ENCODE measurements around the gene HOXB3. TPM values are rescaled to one million over a fixed set of nuclear protein-coding genes. Genes with fewer than 3 reads are reported as not detected.

Gene HOXB3
- polyA plus RNA-seq, 1 of the 3 experiments (the other 2 are of a cell fraction), result 0.46 TPM

GRCh38 chr17:48520631-48521079 lies 69.4 kb downstream of the HOXB3 start:
- 6% methylated on average over 1 of the region's 1 CpG for WGBS (ENCODE audit: low lambda C conversion rate)
- Histone ChIP-seq H3K4me1 (ENCODE audit: control insufficient read depth in 1 of 2, insufficient read depth in 2 of 2, low read depth in 1 of 2, low read length in 1 of 2) (no peaks in the 10 kb centered on the region), H3K9ac (no peak overlapping the region), H3K4me2 (no peak overlapping the region), H3F3A (replicated peaks; ENCODE audit: insufficient read depth) (no peaks in the 10 kb centered on the region), H3K27me3 (ENCODE audit: insufficient read depth) (peaks cover 98% of the 10 kb centered on the region), H3K79me2 (ENCODE audit: insufficient read depth) (no peaks in the 10 kb centered on the region), H3K36me3 (replicated peaks in 1 of 2; ENCODE audit: control insufficient read depth in 1 of 2, insufficient read depth in 2 of 2, low read length in 1 of 2) (no peaks in the 10 kb centered on the region), H4K20me1 (ENCODE audit: insufficient read depth) (no peaks in the 10 kb centered on the region), H3K4me3 (ENCODE audit: low read depth in 2 of 2, low read length in 1 of 2) (no peak overlapping the region), H3K27ac (ENCODE audit: low read depth in 2 of 2, low read length in 1 of 2) (no peak overlapping the region), H3K9me3 (no peaks in the 10 kb centered on the region), H2AFZ (ENCODE audit: low read depth) (no peak overlapping the region), H3K9me2 (no peaks in the 10 kb centered on the region)
- TF ChIP-seq CHD2 (IDR thresholded peaks at IDR 0.05; ENCODE audit: low read length, partially characterized antibody) (no peak), MXI1 (IDR thresholded peaks at IDR 0.05; ENCODE audit: low read depth, low read length) (no peak), POLR2AphosphoS5 (IDR thresholded peaks at IDR 0.05; ENCODE audit: low read depth, low read length) (no peak), NFIC (IDR thresholded peaks at IDR 0.05; ENCODE audit: borderline replicate concordance) (no peak), PBX3 (IDR thresholded peaks at IDR 0.05) (no peak), FOXJ3 (CRISPR knock-in tag; IDR thresholded peaks at IDR 0.05) (no peak), NRF1 (IDR thresholded peaks at IDR 0.05; ENCODE audit: low read depth, low read length) (no peak), REST (IDR thresholded peaks at IDR 0.05; ENCODE audit: low read depth, low read length) (no peak), GATA2 (CRISPR knock-in tag; IDR thresholded peaks at IDR 0.05) (no peak), IRF3 (IDR thresholded peaks at IDR 0.05; ENCODE audit: low read depth, low read length) (no peak), TCF12 (IDR thresholded peaks at IDR 0.05) (no peak), TEAD4 (IDR thresholded peaks at IDR 0.05; ENCODE audit: borderline replicate concordance, insufficient read depth) (no peak), YY1 (IDR thresholded peaks at IDR 0.05; ENCODE audit: low read depth) (no peak), GABPA (IDR thresholded peaks at IDR 0.05; ENCODE audit: low read depth) (no peak), SMC3 (IDR thresholded peaks at IDR 0.05; ENCODE audit: low read depth, low read length) (no peak), USF2 (IDR thresholded peaks at IDR 0.05; ENCODE audit: borderline replicate concordance, low read depth, low read length) (no peak), ZBTB33 (IDR thresholded peaks at IDR 0.05; ENCODE audit: borderline replicate concordance, low read depth) (no peak), TAF1 (IDR thresholded peaks at IDR 0.05; ENCODE audit: borderline replicate concordance, low read depth, low read length) (no peak), FOXM1 (IDR thresholded peaks at IDR 0.05; ENCODE audit: low read depth) (no peak)
- no peak for DNase-seq
- POLR2A ChIA-PET, result no interaction called here
- CTCF ChIA-PET, result interaction anchor here (0.6 to 1.3 kb wide), 3 partner anchors 63 to 213 kb away, joined by 3 read pairs; no protein-coding TSS in a partner anchor
